ENCODE data around the gene PDZRN4. TPM values are rescaled to one million over a fixed set of nuclear protein-coding genes. Genes with fewer than 3 reads are reported as not detected.

PDZRN4 gene
- 10 to 100 TPM in 1 of 4 donors, 1 to 10 TPM in 3; 2.1 to 10.6 (median 5.8) TPM for total RNA-seq

- no peaks in the 10 kb centered on the region for H3K4me1 ChIP-seq
- TF ChIP-seq POLR2A (IDR thresholded peaks at IDR 0.05) (no peak), CTCF (IDR thresholded peaks at IDR 0.05) (no peak)
- H3K36me3 ChIP-seq = no peaks in the 10 kb centered on the region
- H3K27ac ChIP-seq = peak within 1 kb of the TSS; percentile 23 to 43
- intact Hi-C loops (cut with DNase I; ENCODE audit: low total_unique reads) = no loop called here
- H3K27me3 ChIP-seq = peaks cover 0 to 3% of the 10 kb centered on the region in 2 donors
- H3K9me3 ChIP-seq = no peaks in the 10 kb centered on the region
- H3K4me3 ChIP-seq = peak within 1 kb of the TSS; percentile 24 to 43
- DNase-seq = no peak
These were observed at the start of gene PDZRN4 for GRCh38 chr12:41188058-41188840. Gene PDZRN4 (plus strand): TSS chr12:41188320.

DNA sequence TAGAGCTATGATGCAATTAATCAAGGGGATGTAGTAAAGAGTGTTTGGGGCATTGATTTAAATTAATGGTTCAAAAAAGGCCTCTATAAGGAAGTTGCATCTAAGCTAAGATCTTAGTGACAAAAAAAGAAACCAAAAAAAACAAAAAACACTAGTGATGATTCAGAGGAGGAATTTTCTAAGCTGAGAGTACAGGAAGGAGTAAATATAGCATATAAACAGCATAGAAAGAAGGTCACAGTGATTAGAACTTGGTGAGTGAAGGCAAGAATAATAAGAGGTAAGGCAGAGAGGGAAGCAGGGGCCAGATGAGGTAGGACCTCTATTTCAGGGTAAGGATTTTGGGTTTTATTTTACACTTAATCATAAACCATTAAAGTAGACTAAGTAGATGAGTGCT is 48.0 kb upstream of the PDZRN4 start:
- intact Hi-C loops (cut with DNase I; ENCODE audit: low total_unique reads) = no loop called here

GRCh38 chr12:41141104-41141503 is 47.0 kb upstream of the PDZRN4 start:
- Histone ChIP-seq H3K27ac (no peak overlapping the region), H3K9me3 (no peaks in the 10 kb centered on the region), H3K4me3 (no peak overlapping the region), H3K36me3 (no peaks in the 10 kb centered on the region), H3K4me1 (peaks cover 0 to 4% of the 10 kb centered on the region in 2 donors), H3K27me3 (no peaks in the 10 kb centered on the region)
- intact Hi-C loops (cut with DNase I; ENCODE audit: low total_unique reads) = no loop called here
- no peak for TF ChIP-seq CTCF (IDR thresholded peaks at IDR 0.05)
- TF ChIP-seq POLR2A (IDR thresholded peaks at IDR 0.05) = no peak
- DNase-seq = no peak

More for the DNA sequence above, 48.0 kb upstream of the PDZRN4 start:
- no peak overlapping the region for H3K27ac ChIP-seq
- H3K4me3 ChIP-seq = no peak overlapping the region
- no peaks in the 10 kb centered on the region for H3K9me3 ChIP-seq
- H3K4me1 ChIP-seq = peaks cover 0 to 4% of the 10 kb centered on the region in 2 donors
- no peak for TF ChIP-seq CTCF (IDR thresholded peaks at IDR 0.05)
- TF ChIP-seq POLR2A (IDR thresholded peaks at IDR 0.05) = no peak
- no peaks in the 10 kb centered on the region for H3K27me3 ChIP-seq
- H3K36me3 ChIP-seq = no peaks in the 10 kb centered on the region
- DNase-seq = no peak

GRCh38 chr12:41142376-41142775 is 45.7 kb upstream of the PDZRN4 start:
- intact Hi-C loops (cut with DNase I; ENCODE audit: low total_unique reads) = no loop called here
- Histone ChIP-seq H3K4me1 (peaks cover 0 to 4% of the 10 kb centered on the region in 2 donors), H3K9me3 (no peaks in the 10 kb centered on the region), H3K27ac (no peak overlapping the region), H3K36me3 (no peaks in the 10 kb centered on the region), H3K4me3 (no peak overlapping the region), H3K27me3 (no peaks in the 10 kb centered on the region)
- TF ChIP-seq POLR2A (IDR thresholded peaks at IDR 0.05) = no peak
- no peak for TF ChIP-seq CTCF (IDR thresholded peaks at IDR 0.05)
- DNase-seq = no peak

GRCh38 chr12:41151793-41152192 is 36.3 kb upstream of the PDZRN4 start:
- DNase-seq = no peak
- H3K4me3 ChIP-seq = no peak overlapping the region
- intact Hi-C loops (cut with DNase I; ENCODE audit: low total_unique reads) = no loop called here
- no peaks in the 10 kb centered on the region for H3K4me1 ChIP-seq
- no peak for TF ChIP-seq CTCF (IDR thresholded peaks at IDR 0.05)
- TF ChIP-seq POLR2A (IDR thresholded peaks at IDR 0.05) = no peak
- no peaks in the 10 kb centered on the region for H3K36me3 ChIP-seq
- no peak overlapping the region for H3K27ac ChIP-seq
- H3K27me3 ChIP-seq = no peaks in the 10 kb centered on the region
- H3K9me3 ChIP-seq = no peaks in the 10 kb centered on the region
